ENCODE results near the gene RAC2.
"Not testable (repeated sequence)": the region's sequence is repeated elsewhere in the genome, so short reads cannot be mapped to it uniquely, and the experiment has no call there.

The RAC2 gene

GRCh38 chr22:37240941-37241320, 3.1 kb downstream of the RAC2 start:
- FAIRE-seq, result no peak
- no peak for TF ChIP-seq POLR2A (IDR thresholded peaks at IDR 0.05; ENCODE audit: low read depth, low read length)
- no peak for DNase-seq (ENCODE audit: insufficient read length, low spot score)

GRCh38 chr22:37240240-37240940, 3.7 kb downstream of the RAC2 start:
- TF ChIP-seq POLR2A (IDR thresholded peaks at IDR 0.05; ENCODE audit: low read depth, low read length), result no peak
- no peak for DNase-seq (ENCODE audit: insufficient read length, low spot score)
- no peak for FAIRE-seq

- DNase-seq (ENCODE audit: insufficient read length, low spot score) (no peak), FAIRE-seq (no peak)
- no peak for TF ChIP-seq POLR2A (IDR thresholded peaks at IDR 0.05; ENCODE audit: low read depth, low read length)
These were observed 4.5 kb downstream of the RAC2 start for GRCh38 chr22:37239336-37240239.

- DNase-seq (ENCODE audit: insufficient read length, low spot score) (no peak), FAIRE-seq (no peak)
- TF ChIP-seq POLR2A (IDR thresholded peaks at IDR 0.05; ENCODE audit: low read depth, low read length), result no peak
These were observed 6.4 kb downstream of the RAC2 start for GRCh38 chr22:37237371-37238268.

GRCh38 chr22:37235897-37236607, 8.0 kb downstream of the RAC2 start:
- TF ChIP-seq POLR2A (IDR thresholded peaks at IDR 0.05; ENCODE audit: low read depth, low read length), result no peak
- FAIRE-seq, result no peak

GRCh38 chr22:37234736-37235711, 9.0 kb downstream of the RAC2 start:
- DNase-seq (ENCODE audit: insufficient read length, low spot score), result no peak
- TF ChIP-seq POLR2A (IDR thresholded peaks at IDR 0.05; ENCODE audit: low read depth, low read length), result no peak
- no peak for FAIRE-seq

More at GRCh38 chr22:37235897-37236607, 8.0 kb downstream of the RAC2 start:
- DNase-seq (ENCODE audit: insufficient read length, low spot score), result no peak

- no peak for FAIRE-seq
- TF ChIP-seq POLR2A (IDR thresholded peaks at IDR 0.05; ENCODE audit: low read depth, low read length), result no peak
- no peak for DNase-seq (ENCODE audit: insufficient read length, low spot score)
These were observed 10.1 kb downstream of the RAC2 start for GRCh38 chr22:37233751-37234631.

- FAIRE-seq; DNase-seq (ENCODE audit: insufficient read length, low spot score): not testable (repeated sequence)
These were observed 10.7 kb downstream of the RAC2 start for GRCh38 chr22:37233371-37233750.

- FAIRE-seq (no peak), DNase-seq (ENCODE audit: insufficient read length, low spot score) (no peak)
- TF ChIP-seq POLR2A (IDR thresholded peaks at IDR 0.05; ENCODE audit: low read depth, low read length), result no peak
These were observed 11.7 kb downstream of the RAC2 start for GRCh38 chr22:37232140-37232998.

- TF ChIP-seq POLR2A (IDR thresholded peaks at IDR 0.05; ENCODE audit: low read depth, low read length), result no peak
- FAIRE-seq, result no peak
- DNase-seq (ENCODE audit: insufficient read length, low spot score), result no peak
These were observed 12.5 kb downstream of the RAC2 start for GRCh38 chr22:37231406-37232139.

Data from H54 (cell line).